Parathyroid adenoma (tissue), 2 donors: Measurements from ENCODE around the gene MID1.

ENCODE experiments used
- H2AFZ ChIP-seq: fragments of 300-600 bp; sonication (generic); one replicate; pipeline ENCODE4 v1.7.0; 2017; ENCODE audit warnings: antibody characterized with exemption, mild to moderate bottlenecking
- H3K27ac ChIP-seq: fragments of 300-600 bp; sonication (generic); one replicate; pipeline ENCODE4 v1.7.0; 2017
- H3K27me3 ChIP-seq: fragments of 300-600 bp; sonication (generic); one replicate; pipeline ENCODE4 v1.7.0; 2017; ENCODE audit warnings: low read length; ENCODE audit not compliant: control insufficient read depth, insufficient read depth
- H3K36me3 ChIP-seq: fragments of 300-600 bp; sonication (generic); one replicate; pipeline ENCODE4 v1.7.0; 2017; ENCODE audit warnings: low read length; ENCODE audit not compliant: control insufficient read depth, insufficient read depth
- H3K4me1 ChIP-seq: fragments of 300-600 bp; sonication (generic); one replicate; pipeline ENCODE4 v1.7.0; 2017; ENCODE audit warnings: control low read depth
- H3K4me2 ChIP-seq: fragments of 300-600 bp; sonication (generic); one replicate; pipeline ENCODE4 v1.7.0; 2017; ENCODE audit warnings: low read length
- H3K4me3 ChIP-seq: fragments of 300-600 bp; sonication (generic); one replicate; pipeline ENCODE4 v1.7.0; 2017; ENCODE audit warnings: low read depth, low read length
- H3K79me2 ChIP-seq: fragments of 300-600 bp; sonication (generic); one replicate; pipeline ENCODE4 v1.7.0; 2017; ENCODE audit warnings: control low read depth
- H3K9ac ChIP-seq: fragments of 300-600 bp; sonication (generic); one replicate; pipeline ENCODE4 v1.7.0; 2017; ENCODE audit warnings: mild to moderate bottlenecking
- H3K9me3 ChIP-seq: fragments of 300-600 bp; sonication (generic); one replicate; pipeline ENCODE4 v1.7.0; 2017; ENCODE audit warnings: low read length; ENCODE audit not compliant: control insufficient read depth
- TF ChIP-seq, protein P1 (sequence below): fragments of 300-600 bp; sonication (generic); IDR thresholded peaks from one replicate; pipeline ENCODE4 v1.7.0; 2017; ENCODE audit warnings: antibody characterized with exemption, mild to moderate bottlenecking
- donor health status: primary hyperparathyroidism.

MID1 gene

DNA sequence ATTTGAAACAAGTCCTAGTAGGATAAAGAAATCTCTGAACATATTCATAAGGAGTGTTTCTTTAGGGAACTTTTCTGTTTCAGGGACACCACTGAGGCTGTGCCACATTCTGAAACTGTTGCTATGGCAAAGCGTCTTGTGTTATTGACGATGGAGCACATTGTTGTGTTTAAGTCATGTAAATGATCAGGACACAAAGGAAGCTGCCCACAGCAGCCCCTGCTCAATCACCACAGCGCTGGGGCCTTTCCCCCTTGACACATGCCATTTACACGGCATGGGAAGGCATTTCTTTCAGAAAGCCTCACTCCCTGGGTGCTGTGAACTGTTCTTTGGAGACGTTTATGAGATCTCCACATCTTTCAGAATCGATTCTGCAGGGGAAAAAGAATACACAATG lies 39.8 kb upstream of the MID1 start:
- no peaks in the 10 kb centered on the region for H3K4me1 ChIP-seq
- H3K4me2 ChIP-seq: no peak overlapping the region
- no peak overlapping the region for H2AFZ ChIP-seq
- no peaks in the 10 kb centered on the region for H3K79me2 ChIP-seq
- TF ChIP-seq, protein P1, sequence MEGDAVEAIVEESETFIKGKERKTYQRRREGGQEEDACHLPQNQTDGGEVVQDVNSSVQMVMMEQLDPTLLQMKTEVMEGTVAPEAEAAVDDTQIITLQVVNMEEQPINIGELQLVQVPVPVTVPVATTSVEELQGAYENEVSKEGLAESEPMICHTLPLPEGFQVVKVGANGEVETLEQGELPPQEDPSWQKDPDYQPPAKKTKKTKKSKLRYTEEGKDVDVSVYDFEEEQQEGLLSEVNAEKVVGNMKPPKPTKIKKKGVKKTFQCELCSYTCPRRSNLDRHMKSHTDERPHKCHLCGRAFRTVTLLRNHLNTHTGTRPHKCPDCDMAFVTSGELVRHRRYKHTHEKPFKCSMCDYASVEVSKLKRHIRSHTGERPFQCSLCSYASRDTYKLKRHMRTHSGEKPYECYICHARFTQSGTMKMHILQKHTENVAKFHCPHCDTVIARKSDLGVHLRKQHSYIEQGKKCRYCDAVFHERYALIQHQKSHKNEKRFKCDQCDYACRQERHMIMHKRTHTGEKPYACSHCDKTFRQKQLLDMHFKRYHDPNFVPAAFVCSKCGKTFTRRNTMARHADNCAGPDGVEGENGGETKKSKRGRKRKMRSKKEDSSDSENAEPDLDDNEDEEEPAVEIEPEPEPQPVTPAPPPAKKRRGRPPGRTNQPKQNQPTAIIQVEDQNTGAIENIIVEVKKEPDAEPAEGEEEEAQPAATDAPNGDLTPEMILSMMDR: no peak
- no peaks in the 10 kb centered on the region for H3K9me3 ChIP-seq
- no peaks in the 10 kb centered on the region for H3K36me3 ChIP-seq
- no peak overlapping the region for H3K9ac ChIP-seq
- H3K27ac ChIP-seq: no peak overlapping the region
- H3K27me3 ChIP-seq: no peaks in the 10 kb centered on the region
- no peak overlapping the region for H3K4me3 ChIP-seq

DNA sequence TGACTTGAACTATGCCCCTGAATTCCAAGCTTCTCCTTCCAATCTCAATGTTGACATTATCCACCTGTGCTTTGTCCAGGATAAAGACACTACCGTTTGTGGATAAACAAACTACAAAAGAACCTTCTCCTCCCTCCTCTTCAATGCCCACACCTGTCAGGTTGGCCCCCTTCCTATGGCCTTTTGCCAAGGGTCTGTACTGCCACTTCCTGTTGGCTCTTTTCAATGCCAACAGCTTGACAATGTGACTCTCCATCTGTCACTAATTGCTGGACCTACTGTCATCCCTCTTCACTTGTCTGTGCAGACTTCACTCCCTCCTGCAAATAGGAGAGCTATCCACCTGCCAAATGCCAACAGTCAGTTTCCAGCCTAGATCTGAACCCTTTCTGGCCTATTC lies 35.8 kb upstream of the MID1 start:
- Histone ChIP-seq H3K9ac (no peak overlapping the region), H3K4me2 (no peak overlapping the region), H3K9me3 (no peaks in the 10 kb centered on the region), H2AFZ (no peak overlapping the region), H3K36me3 (no peaks in the 10 kb centered on the region), H3K79me2 (no peaks in the 10 kb centered on the region), H3K4me3 (no peak overlapping the region), H3K27ac (no peak overlapping the region), H3K27me3 (no peaks in the 10 kb centered on the region), H3K4me1 (no peaks in the 10 kb centered on the region)
- TF ChIP-seq, protein P1: no peak

- Histone ChIP-seq H3K4me3 (no peak overlapping the region), H3K36me3 (no peaks in the 10 kb centered on the region), H3K4me1 (no peaks in the 10 kb centered on the region), H3K79me2 (no peaks in the 10 kb centered on the region), H3K9me3 (no peaks in the 10 kb centered on the region), H3K27me3 (no peaks in the 10 kb centered on the region), H2AFZ (no peak overlapping the region), H3K9ac (no peak overlapping the region), H3K4me2 (no peak overlapping the region), H3K27ac (no peak overlapping the region)
- TF ChIP-seq, protein P1: no peak
These were observed 34.6 kb upstream of the MID1 start for GRCh38 chrX:10654960-10655359.

DNA sequence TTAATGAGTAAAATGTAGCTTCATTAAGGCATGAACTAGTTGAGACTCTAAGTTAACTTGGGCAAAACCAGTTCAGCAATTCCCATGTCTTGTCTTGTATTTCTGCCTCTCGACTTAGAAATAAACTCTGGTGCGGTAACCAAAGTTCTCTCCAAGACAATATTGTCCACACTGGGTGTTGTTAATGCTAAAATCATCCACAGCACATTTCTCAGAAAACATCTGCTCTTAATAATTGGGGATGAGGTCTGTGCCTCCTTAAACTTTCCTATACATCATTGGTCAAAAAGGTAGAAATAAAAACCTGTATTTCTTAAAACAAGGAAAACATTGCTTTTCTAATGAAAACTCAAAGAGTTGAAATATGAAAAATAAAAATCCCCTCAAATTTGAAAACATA lies 32.9 kb upstream of the MID1 start:
- Histone ChIP-seq H2AFZ (no peak overlapping the region), H3K4me1 (no peaks in the 10 kb centered on the region), H3K27ac (no peak overlapping the region), H3K4me2 (no peak overlapping the region), H3K4me3 (no peak overlapping the region), H3K79me2 (no peaks in the 10 kb centered on the region), H3K9ac (no peak overlapping the region), H3K27me3 (no peaks in the 10 kb centered on the region), H3K9me3 (no peaks in the 10 kb centered on the region), H3K36me3 (no peaks in the 10 kb centered on the region)
- TF ChIP-seq, protein P1: no peak

DNA sequence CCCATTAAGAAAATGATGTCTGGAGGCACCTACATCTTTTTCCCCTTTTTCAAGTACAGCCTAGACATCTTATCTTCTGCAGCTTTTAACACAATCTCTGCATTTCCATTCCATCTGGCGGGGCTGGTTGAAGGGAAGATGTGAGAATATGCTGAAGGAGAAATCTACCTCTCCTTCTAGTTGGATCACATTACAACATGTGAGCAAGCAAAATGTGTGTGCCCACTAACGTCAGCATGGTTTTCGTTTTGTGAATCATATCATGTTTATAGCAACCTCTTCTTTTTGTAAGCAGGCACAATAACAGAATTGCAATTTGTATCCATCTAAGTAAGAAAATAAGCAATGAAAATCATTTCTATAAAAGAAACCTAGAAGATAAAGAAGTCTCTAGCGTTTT lies 28.9 kb upstream of the MID1 start:
- Histone ChIP-seq H3K4me1 (no peaks in the 10 kb centered on the region), H2AFZ (peak overlapping the region; percentile 7), H3K27me3 (no peaks in the 10 kb centered on the region), H3K4me2 (no peak overlapping the region), H3K79me2 (no peaks in the 10 kb centered on the region), H3K36me3 (no peaks in the 10 kb centered on the region), H3K4me3 (no peak overlapping the region), H3K9ac (no peak overlapping the region), H3K9me3 (no peaks in the 10 kb centered on the region), H3K27ac (no peak overlapping the region)
- TF ChIP-seq, protein P1: no peak
